Peyer's patch (tissue), 4 donors: ENCODE results near the gene TUBB2A. TPM values are rescaled to one million over a fixed set of nuclear protein-coding genes. Genes with fewer than 3 reads are reported as not detected.
"Not testable (repeated sequence)": the region's sequence is repeated elsewhere in the genome, so short reads cannot be mapped to it uniquely, and the experiment has no call there.

Experiments used
- DNase-seq, 3 donors: peaks; one replicate each; pipeline ENCODE4 v3.0.0-alpha.2; 2017 to 2019
- H3K27ac ChIP-seq, 4 donors: fragments of 200-600 bp; sonication (generic); one replicate each; pipeline ENCODE4 v1.5.1; 2016 to 2019
- H3K27me3 ChIP-seq, 2 donors: fragments of 200-600 bp; sonication (generic); one replicate each; pipeline ENCODE4 v1.5.1; 2019
- H3K36me3 ChIP-seq, 3 donors: fragments of 200-600 bp; sonication (generic); one replicate each; pipeline ENCODE4 v1.5.1; 2016 to 2019
- H3K4me1 ChIP-seq, 4 donors: fragments of 200-600 bp; sonication (generic); one replicate each; pipeline ENCODE4 v1.5.1; 2016 to 2019
- H3K4me3 ChIP-seq, 4 donors: fragments of 200-600 bp; sonication (generic); 1 replicate in 3 of 4; 2 replicates in 1 of 4; pipeline ENCODE4 v1.5.1; 2016 to 2019; ENCODE audit warnings: mild to moderate bottlenecking in 1 of 4
- H3K9me3 ChIP-seq, 4 donors: fragments of 200-600 bp; sonication (generic); one replicate each; pipeline ENCODE4 v1.5.1; 2016 to 2019; ENCODE audit warnings: mild to moderate bottlenecking in 1 of 4
- CTCF ChIP-seq, 6 experiments: fragments of 450-650 bp in 4 of 6; fragments of 200-600 bp in 2 of 6; sonication (generic) in 1 of 6; IDR thresholded peaks; one replicate each; pipeline ENCODE4 v1.5.1; 2017 to 2019; ENCODE audit warnings: antibody characterized with exemption in 6 of 6, mild to moderate bottlenecking in 3 of 6, moderate library complexity in 1 of 6
- POLR2A ChIP-seq, 2 donors: fragments of 450-650 bp; IDR thresholded peaks; one replicate each; pipeline ENCODE4 v1.5.1; 2017; ENCODE audit warnings: antibody characterized with exemption in 2 of 2, mild to moderate bottlenecking in 2 of 2, moderate library complexity in 2 of 2
- total RNA-seq, 4 donors: library from RNA; depleted of rRNA; stranded (reverse); fragments of >200 nt; gene quantifications; one replicate each; pipeline ENCODE4 v1.1.0, GENCODE V29; 2016

The TUBB2A gene
- total RNA-seq, 4 donors from 2014 or later = 13.2 to 61.6 (median 47.6) TPM

DNA sequence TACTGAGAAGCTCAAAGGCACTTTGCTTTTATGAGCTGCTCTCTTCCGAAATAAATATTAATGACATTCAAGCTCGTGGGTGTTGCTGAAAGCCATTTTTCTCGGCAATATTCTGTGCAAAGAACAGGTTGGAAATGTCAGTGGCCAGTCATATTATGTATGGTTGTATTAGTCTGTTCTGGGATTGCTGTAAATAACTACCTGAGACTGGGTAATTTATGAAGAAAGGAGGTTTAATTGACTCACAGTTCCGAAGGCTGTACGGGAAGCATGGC, 38.0 kb upstream of the TUBB2A start:
- Histone ChIP-seq H3K9me3 (no peaks in the 10 kb centered on the region), H3K27ac (no peak overlapping the region), H3K4me1 (no peaks in the 10 kb centered on the region), H3K4me3 (no peak overlapping the region), H3K27me3 (no peaks in the 10 kb centered on the region), H3K36me3 (no peaks in the 10 kb centered on the region)
- TF ChIP-seq CTCF (IDR thresholded peaks at IDR 0.05) = no peak
- no peak for TF ChIP-seq POLR2A (IDR thresholded peaks at IDR 0.05)
- no peak for DNase-seq

- DNase-seq = no peak
- H3K4me1 ChIP-seq = no peaks in the 10 kb centered on the region
- TF ChIP-seq POLR2A (IDR thresholded peaks at IDR 0.05) = no peak
- TF ChIP-seq CTCF (IDR thresholded peaks at IDR 0.05) = no peak
Observed at GRCh38 chr6:3194535-3195419, 37.4 kb upstream of the TUBB2A start.

DNA sequence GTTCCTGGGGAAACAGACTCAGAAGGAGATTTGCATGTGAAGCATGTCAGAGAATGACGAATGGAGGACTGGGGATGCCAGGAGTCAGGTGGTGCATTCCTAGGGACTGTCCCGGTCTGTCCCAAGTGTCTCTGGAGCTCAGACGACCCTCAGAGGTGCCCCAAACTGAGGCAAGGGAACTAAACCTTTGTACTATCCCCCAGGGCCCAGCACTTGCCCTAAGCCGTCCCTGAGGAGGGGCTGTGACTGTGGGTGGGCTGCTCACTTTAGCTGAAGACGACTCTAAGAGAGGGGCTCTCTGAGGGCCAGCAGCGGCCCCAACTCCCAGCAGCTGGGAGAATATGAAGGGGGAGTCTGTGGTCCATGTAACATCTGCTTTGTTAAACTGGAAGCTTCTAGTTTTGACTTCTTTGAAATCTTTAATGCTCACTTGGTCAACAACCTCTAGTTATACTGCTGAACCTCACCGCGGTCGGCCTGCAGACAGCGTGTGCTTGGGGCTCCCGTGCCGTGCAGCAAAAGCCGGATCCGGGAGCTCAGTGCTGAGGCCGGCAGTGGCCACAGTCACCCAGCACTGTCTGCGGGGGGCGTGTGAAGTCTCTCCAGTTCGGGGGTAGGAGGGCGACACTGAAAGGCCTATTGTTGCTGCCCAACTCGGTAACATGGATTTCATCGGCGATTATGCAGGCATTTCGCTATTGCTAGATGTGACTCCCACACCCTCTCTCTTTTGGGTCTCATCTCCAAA, 35.9 kb upstream of the TUBB2A start:
- Histone ChIP-seq H3K36me3 (no peaks in the 10 kb centered on the region), H3K4me3 (no peak overlapping the region), H3K27ac (no peak overlapping the region), H3K9me3 (no peaks in the 10 kb centered on the region), H3K4me1 (no peaks in the 10 kb centered on the region), H3K27me3 (no peaks in the 10 kb centered on the region)
- no peak for DNase-seq
- TF ChIP-seq CTCF (IDR thresholded peaks at IDR 0.05) = no peak

More at GRCh38 chr6:3194535-3195419, 37.4 kb upstream of the TUBB2A start:
- Histone ChIP-seq H3K36me3 (no peaks in the 10 kb centered on the region), H3K27me3 (no peaks in the 10 kb centered on the region), H3K27ac (no peak overlapping the region), H3K4me3 (no peak overlapping the region), H3K9me3 (no peaks in the 10 kb centered on the region)

DNA sequence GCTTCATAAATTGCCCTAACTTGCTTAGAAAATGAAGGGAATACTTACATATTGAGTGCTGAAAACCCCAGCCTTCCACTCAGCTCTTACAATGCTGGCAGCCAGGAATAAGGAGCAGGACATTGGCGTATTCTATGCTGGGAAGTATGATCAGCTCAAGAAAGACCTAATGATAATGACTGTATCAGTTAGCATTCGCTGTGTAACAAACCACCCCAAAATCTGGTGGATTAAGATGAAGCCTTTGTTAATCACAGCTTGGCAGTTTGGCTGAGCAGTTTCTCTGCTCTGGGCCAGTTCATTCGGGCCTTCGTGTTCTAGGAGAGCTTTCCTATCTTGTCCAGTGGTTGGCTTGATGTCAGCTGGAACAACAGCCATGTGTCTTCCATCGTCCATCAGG, 33.4 kb upstream of the TUBB2A start:
- DNase-seq = no peak
- Histone ChIP-seq H3K9me3 (no peaks in the 10 kb centered on the region), H3K4me3 (no peak overlapping the region), H3K36me3 (no peaks in the 10 kb centered on the region), H3K27ac (no peak overlapping the region), H3K4me1 (no peaks in the 10 kb centered on the region), H3K27me3 (no peaks in the 10 kb centered on the region)
- TF ChIP-seq POLR2A (IDR thresholded peaks at IDR 0.05) (no peak), CTCF (IDR thresholded peaks at IDR 0.05) (no peak)

GRCh38 chr6:3190056-3190455, 32.7 kb upstream of the TUBB2A start:
- Histone ChIP-seq H3K4me3 (no peak overlapping the region), H3K27me3 (no peaks in the 10 kb centered on the region), H3K27ac (no peak overlapping the region), H3K4me1 (no peaks in the 10 kb centered on the region), H3K9me3 (no peaks in the 10 kb centered on the region), H3K36me3 (no peaks in the 10 kb centered on the region)
- no peak for DNase-seq
- TF ChIP-seq POLR2A (IDR thresholded peaks at IDR 0.05) (no peak), CTCF (IDR thresholded peaks at IDR 0.05) (no peak)

DNA sequence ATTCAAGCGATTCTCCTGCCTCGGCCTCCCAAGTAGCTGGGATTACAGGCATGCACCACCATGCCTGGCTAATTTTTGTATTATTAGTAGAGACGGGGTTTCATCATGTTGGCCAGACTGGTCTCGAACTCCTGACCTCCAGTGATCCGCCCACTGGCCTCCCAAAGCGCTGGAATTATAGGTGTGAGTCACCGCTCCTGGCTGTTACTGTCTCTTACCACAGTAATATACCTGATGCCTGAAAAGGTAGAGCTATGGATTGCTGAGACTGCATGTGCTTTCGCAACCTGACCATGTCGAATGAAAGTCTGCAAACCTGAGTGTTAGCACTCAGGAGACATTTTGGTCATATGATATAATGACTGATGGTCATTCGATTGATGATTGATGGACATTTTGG, 31.8 kb upstream of the TUBB2A start:
- not testable (repeated sequence) for H3K27me3 ChIP-seq, H3K9me3 ChIP-seq, H3K27ac ChIP-seq, H3K4me3 ChIP-seq, H3K36me3 ChIP-seq, DNase-seq, H3K4me1 ChIP-seq
